C4-2B (cell line): ENCODE measurements around the gene TTC13.

ENCODE experiments used
- CTCF ChIP-seq: fragments of 450-650 bp; conservative IDR thresholded peaks from 2 replicates; pipeline ENCODE4 v1.5.1; 2017; ENCODE audit warnings: mild to moderate bottlenecking
- ZFX ChIP-seq: fragments of 450-650 bp; IDR thresholded peaks from 2 replicates; pipeline ENCODE4 v1.6.1; 2017

GRCh38 chr1:230943048-230943593 lies 35.5 kb downstream of the TTC13 start:
- TF ChIP-seq CTCF: no peak
- no peak for TF ChIP-seq ZFX
